K562 (cell line): ENCODE measurements around the gene GOLT1A. TPM values are rescaled to one million over a fixed set of nuclear protein-coding genes. Genes with fewer than 3 reads are reported as not detected.

ENCODE experiments used
- ATAC-seq: fragments of 200-7000 bp; cut with Tn5 transposase; 3 replicates; pipeline ENCODE4 v1.9.1; 2020; ENCODE audit warnings: moderate library complexity
- BruUV-seq: library from RNA; stranded (reverse); fragments of 400-500 nt; replicated peaks from 2 replicates; lab custom pipeline; 2021; lab: Mats Ljungman, UMichigan
- CTCF ChIA-PET: fragments of 300-600 bp; formaldehyde crosslinking; extraction: SDS; loops from one replicate; lab custom pipeline; 2021; ENCODE audit warnings: low intra/inter-chr PET ratio; lab: Yijun Ruan, JAX
- POLR2A ChIA-PET: fragments of 300-600, 350-650 bp; sonication (Branson Sonifier 250); formaldehyde crosslinking; extraction: SDS; loops from one replicate; lab custom pipeline; 2021; ENCODE audit warnings: antibody characterized with exemption, inconsistent platforms; lab: Yijun Ruan, JAX
- DNase-seq, 4 experiments: peaks; one replicate each; pipeline versions ENCODE4 v3.0.0 to v3.0.0-alpha.2; 2011 to 2018; ENCODE audit warnings: low spot score in 3 of 4, mixed read lengths in 3 of 4; ENCODE audit errors: extremely low read depth in 1 of 4
- FAIRE-seq: peaks from 2 replicates; lab custom pipeline; 2011; peaks lifted over from hg19 to GRCh38; lab: Jason Lieb, UNC
- H2AFZ ChIP-seq: 2 replicates; pipeline ENCODE4 v1.6.0; 2011; ENCODE audit warnings: low read depth, low read length, control low read depth, inconsistent platforms
- H3K27ac ChIP-seq: fragments of 200-600 bp; 3 replicates; pipeline ENCODE4 v1.8.0; 2011; ENCODE audit warnings: low read depth, mild to moderate bottlenecking, control low read depth, inconsistent platforms, low read length, moderate library complexity, mixed read lengths; ENCODE audit errors: extremely low read depth
- H3K27me3 ChIP-seq, 2 experiments: fragments of 300-600 bp in 1 of 2; 2 replicates in 1 of 2; 3 replicates in 1 of 2; pipeline versions ENCODE4 v1.6.0 to v1.8.0; 2011; ENCODE audit warnings: inconsistent platforms in 2 of 2, low read length in 2 of 2, mild to moderate bottlenecking in 1 of 2, mixed read lengths in 1 of 2, moderate library complexity in 1 of 2; ENCODE audit not compliant: control insufficient read depth in 2 of 2, insufficient read depth in 2 of 2
- H3K36me3 ChIP-seq: fragments of 300-600 bp; 3 replicates; pipeline ENCODE4 v1.8.0; 2011; ENCODE audit warnings: mild to moderate bottlenecking, low read length, inconsistent platforms; ENCODE audit not compliant: control insufficient read depth, insufficient read depth
- H3K4me1 ChIP-seq, 2 experiments: fragments of 200-600 bp in 1 of 2; replicated peaks in 1 of 2; 2 replicates in 1 of 2; 3 replicates in 1 of 2; pipeline versions ENCODE4 v1.5.1 to v1.8.0; 2011; ENCODE audit warnings: inconsistent platforms in 2 of 2, low read length in 2 of 2, mild to moderate bottlenecking in 1 of 2, mixed read lengths in 1 of 2, moderate library complexity in 1 of 2; ENCODE audit not compliant: control insufficient read depth in 2 of 2, insufficient read depth in 2 of 2
- H3K4me2 ChIP-seq: 2 replicates; pipeline ENCODE4 v1.6.1; 2011; ENCODE audit warnings: low read length, control low read depth, inconsistent platforms, mixed read lengths; ENCODE audit not compliant: insufficient read depth
- H3K4me3 ChIP-seq: fragments of 200-600 bp; sonication (generic), shearing (Covaris generic); 2 replicates; pipeline ENCODE4 v1.5.1; 2016; ENCODE audit warnings: control low read depth, inconsistent platforms
- H3K79me2 ChIP-seq: fragments of 200-600 bp; 3 replicates; pipeline ENCODE4 v1.8.0; 2011; ENCODE audit warnings: low read length, inconsistent platforms; ENCODE audit not compliant: control insufficient read depth, insufficient read depth
- H3K9ac ChIP-seq, 2 experiments: 2 replicates each; pipeline versions ENCODE4 v1.6.0 to v1.6.1; 2011; ENCODE audit warnings: low read depth in 2 of 2, low read length in 2 of 2, control low read depth in 1 of 2, inconsistent platforms in 1 of 2, mild to moderate bottlenecking in 1 of 2, mixed read lengths in 1 of 2; ENCODE audit not compliant: insufficient read depth in 1 of 2
- H3K9me1 ChIP-seq: one replicate; pipeline ENCODE4 v1.6.0; 2011; ENCODE audit warnings: inconsistent platforms, mild to moderate bottlenecking, low read length, moderate library complexity; ENCODE audit not compliant: control insufficient read depth, insufficient read depth
- H3K9me3 ChIP-seq: replicated peaks from 2 replicates; pipeline ENCODE4 v1.5.1; 2011; ENCODE audit warnings: low read depth, low read length, inconsistent platforms; ENCODE audit not compliant: control insufficient read depth, insufficient read depth
- H4K20me1 ChIP-seq: replicated peaks from 2 replicates; pipeline ENCODE4 v1.6.1; 2011; ENCODE audit warnings: low read length, inconsistent platforms, mixed read lengths; ENCODE audit not compliant: control insufficient read depth, insufficient read depth
- ATF7 ChIP-seq: fragments of 450-650 bp; IDR thresholded peaks from 2 replicates; pipeline ENCODE4 v1.7.1; 2014; ENCODE audit warnings: mild to moderate bottlenecking, moderate library complexity
- BRD9 ChIP-seq: fragments of 450-650 bp; IDR thresholded peaks from 2 replicates; pipeline ENCODE4 v1.6.1; 2018; ENCODE audit warnings: low read depth; ENCODE audit not compliant: partially characterized antibody
- DDX20 ChIP-seq: fragments of 450-650 bp; IDR thresholded peaks from 2 replicates; pipeline ENCODE4 v1.6.1; 2016; ENCODE audit warnings: missing genetic modification characterization, low read depth, mild to moderate bottlenecking, missing compliant biosample characterization, moderate library complexity
- FIP1L1 ChIP-seq: fragments of 200-400 bp; formaldehyde crosslinking; IDR thresholded peaks from 2 replicates; pipeline ENCODE4 v1.6.1; 2018; ENCODE audit warnings: mild to moderate bottlenecking, low read depth, low read length; ENCODE audit not compliant: poor library complexity, severe bottlenecking
- MAFF ChIP-seq: IDR thresholded peaks from 2 replicates; pipeline ENCODE4 v1.6.1; 2012; ENCODE audit warnings: low read length, improper control_type of control experiment
- RBM25 ChIP-seq: fragments of 200-400 bp; formaldehyde crosslinking; IDR thresholded peaks from 2 replicates; pipeline ENCODE4 v1.6.1; 2018; ENCODE audit warnings: low read length, low read depth, moderate library complexity; ENCODE audit not compliant: severe bottlenecking
- TAL1 ChIP-seq: fragments of 450-650 bp; IDR thresholded peaks from 2 replicates; pipeline ENCODE4 v1.6.1; 2016; ENCODE audit warnings: mild to moderate bottlenecking
- WGBS: fragments of 100-300 bp; shearing (Covaris generic); methylation state at CpG from one replicate; pipeline ENCODE4 v1.1.6; 2016; ENCODE audit warnings: low coverage, mixed read lengths; ENCODE audit not compliant: insufficient coverage; ENCODE audit errors: missing lambda C conversion rate; 5-methylcytosine and 5-hydroxymethylcytosine counted together
- in situ Hi-C: fragments of 300-500 bp; cut with MboI; formaldehyde crosslinking; loops from 4 replicates; pipeline ENCODE4 v1.15.0; 2018; ENCODE audit warnings: inconsistent platforms, mixed read lengths
- intact Hi-C: fragments of 100-400 bp; cut with micrococcal nuclease; formaldehyde crosslinking; loops from 2 replicates; pipeline ENCODE4 v1.14.2; 2022
- polyA plus RNA-seq, 8 experiments: library from polyadenylated mRNA; depleted of rRNA in 4 of 8; stranded (reverse) in 5 of 8; unstranded in 3 of 8; fragments of >200 nt; fragmentation: Nextera tagmentation in 2 of 8; fragmentation: Illumina TruSeq in 1 of 8; extraction: Ambion mirVana in 2 of 8; extraction: Trizol in 1 of 8; gene quantifications; 2 replicates each; pipeline versions ENCODE4 v1.2.1 to v1.2.3, GENCODE V29; 2011 to 2014; ENCODE audit warnings: inconsistent platforms in 1 of 8, missing spikeins in 1 of 8
- total RNA-seq, 7 experiments: library from RNA; depleted of rRNA in 6 of 7; stranded (reverse); fragments of >200 nt in 6 of 7; fragmentation: Illumina TruSeq in 2 of 7; extraction: Trizol in 2 of 7; gene quantifications; 2 replicates each; pipeline versions ENCODE4 v1.2.1 to v1.2.3, GENCODE V29; 2011 to 2021; ENCODE audit warnings: low replicate concordance in 1 of 7
- TF ChIP-seq, protein P1 (sequence below): fragments of 250-450 bp; sonication (Bioruptor Pico); IDR thresholded peaks from 2 replicates; pipeline ENCODE4 v1.6.1; 2021; ENCODE audit warnings: mild to moderate bottlenecking
- TF ChIP-seq, protein P2 (sequence below), 3 experiments: IDR thresholded peaks in 2 of 3; conservative IDR thresholded peaks in 1 of 3; 2 replicates each; pipeline ENCODE4 v1.5.1; 2011 to 2012; ENCODE audit warnings: low read length in 3 of 3, mild to moderate bottlenecking in 3 of 3, control low read depth in 2 of 3, improper control_type of control experiment in 1 of 3, inconsistent platforms in 1 of 3, low read depth in 1 of 3, mixed read lengths in 1 of 3, moderate library complexity in 1 of 3; ENCODE audit not compliant: insufficient read depth in 2 of 3
- TF ChIP-seq, protein P3 (sequence below): fragments of 250-450 bp; sonication (Bioruptor Pico); IDR thresholded peaks from 2 replicates; pipeline ENCODE4 v1.8.0; 2022; ENCODE audit warnings: inconsistent platforms

GOLT1A gene
- total and polyA plus RNA-seq, 9 of the 15 experiments (the other 6 are each of a cell fraction or from before 2014, with no cell fraction given) = not detected

DNA sequence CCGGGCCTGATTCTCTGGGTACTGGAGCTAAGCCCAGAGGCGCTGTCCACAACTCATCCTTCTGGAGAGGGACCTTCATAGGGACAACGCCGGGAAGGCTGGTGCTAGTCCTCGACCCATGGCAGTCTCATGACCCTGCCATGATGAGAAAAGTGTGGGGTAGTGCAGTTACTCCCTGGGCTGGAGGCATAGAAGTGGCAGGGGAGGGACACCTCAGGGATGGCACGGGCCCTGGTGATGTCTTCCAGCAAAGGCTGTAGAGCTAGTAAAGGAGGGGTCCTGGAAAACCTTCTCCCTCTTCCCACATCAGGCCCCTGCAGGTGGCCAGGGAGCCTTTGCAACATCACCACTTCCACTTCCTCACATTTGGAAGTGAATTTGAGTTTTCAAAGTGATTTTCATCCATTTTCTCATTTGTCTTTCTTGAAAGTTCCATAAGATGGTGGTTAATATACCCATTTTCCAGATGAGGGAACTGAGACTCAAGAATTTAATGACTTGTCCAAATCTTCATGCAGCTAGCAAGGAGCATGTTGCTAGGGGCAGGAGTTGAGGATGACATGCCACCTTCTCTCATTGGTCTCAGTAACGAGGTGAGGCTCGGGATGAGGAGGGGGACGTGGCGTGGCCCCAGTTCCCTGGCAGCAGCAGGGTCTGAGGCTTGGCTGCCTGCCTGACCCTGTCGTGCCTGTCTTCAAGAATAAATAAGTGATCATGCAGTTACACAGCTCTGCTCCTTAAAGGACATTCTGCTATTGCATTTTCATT lies 3.3 kb upstream of the GOLT1A start:
- H3K9me3 ChIP-seq = no peaks in the 10 kb centered on the region
- ChIA-PET POLR2A (interaction anchor here (0.6 to 1.1 kb wide), 5 partner anchors 10 to 143 kb away, joined by 3 to 4 read pairs (median 4); partner anchors contain the start of gene PLEKHA6), CTCF (no interaction called here)
- under 1% methylated on average over 11 of the region's 11 CpGs for WGBS
- TF ChIP-seq BRD9 = no peak
- TF ChIP-seq RBM25 = peak; percentile 87
- intact Hi-C loops = no loop called here
- BruUV-seq = no TSS peak
- no peak overlapping the region for H3K4me3 ChIP-seq
- H3K36me3 ChIP-seq = no peaks in the 10 kb centered on the region
- no peaks in the 10 kb centered on the region for H3K9me1 ChIP-seq
- ATAC-seq (no peak), DNase-seq (no peak), FAIRE-seq (no peak)
- no peak overlapping the region for H3K27ac ChIP-seq
- no peak overlapping the region for H2AFZ ChIP-seq
- H3K79me2 ChIP-seq = no peaks in the 10 kb centered on the region
- peaks cover 0 to 9% of the 10 kb centered on the region in 2 experiments; a peak in 3 of 5 replicates for H3K4me1 ChIP-seq
- peaks cover 5 to 38% of the 10 kb centered on the region in 2 experiments; a peak in 3 of 5 replicates for H3K27me3 ChIP-seq
- H4K20me1 ChIP-seq = peaks cover 9% of the 10 kb centered on the region; the same call in 1 of the 2 replicates
- H3K9ac ChIP-seq = no peak overlapping the region
- in situ Hi-C loops = no loop called here
- no peak overlapping the region for H3K4me2 ChIP-seq

DNA sequence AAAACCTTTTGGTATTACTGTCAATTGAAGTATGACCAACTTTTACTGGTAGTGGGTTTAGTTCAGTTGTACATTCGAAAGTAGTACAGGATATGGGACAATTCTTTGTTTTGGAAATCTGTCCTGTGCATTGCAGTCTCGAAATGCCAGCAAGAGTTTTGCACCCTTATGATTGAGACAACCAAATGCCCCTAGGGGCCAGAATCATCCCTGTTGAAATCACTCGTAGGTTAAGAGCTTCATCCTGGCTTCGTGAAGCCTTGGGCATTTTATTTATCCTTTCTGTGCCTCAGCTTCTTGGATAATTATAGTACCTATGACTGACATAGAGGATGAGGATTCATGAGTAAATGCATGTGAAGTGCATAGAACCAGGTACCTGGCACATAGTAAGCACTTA lies 2.4 kb upstream of the GOLT1A start:
- Histone ChIP-seq H4K20me1 (peaks cover 1% of the 10 kb centered on the region; the same call in 1 of the 2 replicates), H3K9me3 (no peaks in the 10 kb centered on the region), H3K4me1 (peaks cover 0 to 10% of the 10 kb centered on the region in 2 experiments; a peak in 3 of 5 replicates), H3K4me2 (no peak overlapping the region), H3K27me3 (peaks cover 3 to 31% of the 10 kb centered on the region in 2 experiments; a peak in 2 of 5 replicates), H3K9ac (no peak overlapping the region), H3K36me3 (no peaks in the 10 kb centered on the region), H2AFZ (no peak overlapping the region), H3K79me2 (no peaks in the 10 kb centered on the region), H3K4me3 (no peak overlapping the region), H3K27ac (no peak overlapping the region), H3K9me1 (no peaks in the 10 kb centered on the region)
- no peak for FAIRE-seq
- ChIA-PET CTCF (no interaction called here), POLR2A (interaction anchor here (0.6 to 0.7 kb wide), 2 partner anchors 68 to 104 kb away, joined by 3 to 4 read pairs; no protein-coding TSS in a partner anchor)
- WGBS = 2% methylated on average over 4 of the region's 4 CpGs
- intact Hi-C loops = no loop called here
- ATAC-seq = no peak
- no TSS peak for BruUV-seq
- no peak for DNase-seq
- in situ Hi-C loops = no loop called here
- TF ChIP-seq, protein P1, sequence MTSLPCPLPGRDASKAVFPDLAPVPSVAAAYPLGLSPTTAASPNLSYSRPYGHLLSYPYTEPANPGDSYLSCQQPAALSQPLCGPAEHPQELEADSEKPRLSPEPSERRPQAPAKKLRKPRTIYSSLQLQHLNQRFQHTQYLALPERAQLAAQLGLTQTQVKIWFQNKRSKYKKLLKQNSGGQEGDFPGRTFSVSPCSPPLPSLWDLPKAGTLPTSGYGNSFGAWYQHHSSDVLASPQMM (CRISPR knock-in tag) = no peak
- TF ChIP-seq ATF7 (no peak), MAFF (no peak), FIP1L1 (no peak), DDX20 (tag) (no peak), TAL1 (no peak)
- TF ChIP-seq, protein P2, sequence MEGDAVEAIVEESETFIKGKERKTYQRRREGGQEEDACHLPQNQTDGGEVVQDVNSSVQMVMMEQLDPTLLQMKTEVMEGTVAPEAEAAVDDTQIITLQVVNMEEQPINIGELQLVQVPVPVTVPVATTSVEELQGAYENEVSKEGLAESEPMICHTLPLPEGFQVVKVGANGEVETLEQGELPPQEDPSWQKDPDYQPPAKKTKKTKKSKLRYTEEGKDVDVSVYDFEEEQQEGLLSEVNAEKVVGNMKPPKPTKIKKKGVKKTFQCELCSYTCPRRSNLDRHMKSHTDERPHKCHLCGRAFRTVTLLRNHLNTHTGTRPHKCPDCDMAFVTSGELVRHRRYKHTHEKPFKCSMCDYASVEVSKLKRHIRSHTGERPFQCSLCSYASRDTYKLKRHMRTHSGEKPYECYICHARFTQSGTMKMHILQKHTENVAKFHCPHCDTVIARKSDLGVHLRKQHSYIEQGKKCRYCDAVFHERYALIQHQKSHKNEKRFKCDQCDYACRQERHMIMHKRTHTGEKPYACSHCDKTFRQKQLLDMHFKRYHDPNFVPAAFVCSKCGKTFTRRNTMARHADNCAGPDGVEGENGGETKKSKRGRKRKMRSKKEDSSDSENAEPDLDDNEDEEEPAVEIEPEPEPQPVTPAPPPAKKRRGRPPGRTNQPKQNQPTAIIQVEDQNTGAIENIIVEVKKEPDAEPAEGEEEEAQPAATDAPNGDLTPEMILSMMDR (IDR thresholded peaks at IDR 0.05 in 2 of 3, conservative IDR thresholded peaks at IDR 0.05 in 1 of 3; ENCODE audit: insufficient read depth in 2 of 3, low read depth in 1 of 3, low read length in 3 of 3) = no peak
- TF ChIP-seq, protein P3, sequence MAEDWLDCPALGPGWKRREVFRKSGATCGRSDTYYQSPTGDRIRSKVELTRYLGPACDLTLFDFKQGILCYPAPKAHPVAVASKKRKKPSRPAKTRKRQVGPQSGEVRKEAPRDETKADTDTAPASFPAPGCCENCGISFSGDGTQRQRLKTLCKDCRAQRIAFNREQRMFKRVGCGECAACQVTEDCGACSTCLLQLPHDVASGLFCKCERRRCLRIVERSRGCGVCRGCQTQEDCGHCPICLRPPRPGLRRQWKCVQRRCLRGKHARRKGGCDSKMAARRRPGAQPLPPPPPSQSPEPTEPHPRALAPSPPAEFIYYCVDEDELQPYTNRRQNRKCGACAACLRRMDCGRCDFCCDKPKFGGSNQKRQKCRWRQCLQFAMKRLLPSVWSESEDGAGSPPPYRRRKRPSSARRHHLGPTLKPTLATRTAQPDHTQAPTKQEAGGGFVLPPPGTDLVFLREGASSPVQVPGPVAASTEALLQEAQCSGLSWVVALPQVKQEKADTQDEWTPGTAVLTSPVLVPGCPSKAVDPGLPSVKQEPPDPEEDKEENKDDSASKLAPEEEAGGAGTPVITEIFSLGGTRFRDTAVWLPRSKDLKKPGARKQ (CRISPR knock-in tag) = no peak
